Keratinocyte (primary cell): ENCODE measurements around the gene AGMAT.

ENCODE experiments used
- CTCF ChIP-seq, 3 experiments: IDR thresholded peaks in 1 of 3; conservative IDR thresholded peaks in 1 of 3; optimal IDR thresholded peaks in 1 of 3; 2 replicates in 2 of 3; 3 replicates in 1 of 3; pipeline versions ENCODE3 to v1.5.1; 2011; ENCODE audit warnings: low read length in 3 of 3, mild to moderate bottlenecking in 3 of 3, moderate library complexity in 2 of 3, control low read depth in 1 of 3, inconsistent platforms in 1 of 3; ENCODE audit not compliant: insufficient read depth in 2 of 3; ENCODE audit errors: extremely low read depth in 1 of 3
- EZH2 ChIP-seq: IDR thresholded peaks from one replicate; pipeline ENCODE4 v1.6.1; 2012; ENCODE audit warnings: inconsistent platforms, mild to moderate bottlenecking, low read length, moderate library complexity

- no peak for TF ChIP-seq CTCF (optimal IDR thresholded peaks at IDR 0.05 in 1 of 3, IDR thresholded peaks at IDR 0.05 in 1 of 3, conservative IDR thresholded peaks at IDR 0.05 in 1 of 3; ENCODE audit: extremely low read depth in 1 of 3, insufficient read depth in 2 of 3, low read length in 3 of 3)
- TF ChIP-seq EZH2 = no peak
These were observed 7.2 kb downstream of the AGMAT start for GRCh38 chr1:15577691-15578090.
